H9 (cell line): ENCODE results near the gene NUMA1. TPM values are rescaled to one million over a fixed set of nuclear protein-coding genes. Genes with fewer than 3 reads are reported as not detected.

Experiments used
- DNase-seq: peaks from one replicate; pipeline ENCODE4 v3.0.0-alpha.2; 2017
- H2AFZ ChIP-seq: one replicate; pipeline ENCODE4 v1.6.1; 2013; ENCODE audit warnings: mild to moderate bottlenecking, low read length, control low read depth, moderate library complexity
- H2AK5ac ChIP-seq: 2 replicates; pipeline ENCODE4 v1.6.1; 2013; ENCODE audit warnings: low read length, control low read depth, mixed read lengths; ENCODE audit not compliant: insufficient read length
- H2BK120ac ChIP-seq: one replicate; pipeline ENCODE4 v1.6.1; 2013; ENCODE audit warnings: low read depth, mild to moderate bottlenecking, low read length, control low read depth, inconsistent platforms; ENCODE audit not compliant: poor library complexity, severe bottlenecking
- H2BK12ac ChIP-seq: 2 replicates; pipeline ENCODE4 v1.6.1; 2013; ENCODE audit warnings: low read length, control low read depth, mixed read lengths, low read depth; ENCODE audit not compliant: insufficient read length
- H2BK15ac ChIP-seq: 2 replicates; pipeline ENCODE4 v1.6.1; 2013; ENCODE audit warnings: low read depth, low read length, control low read depth
- H2BK20ac ChIP-seq: one replicate; pipeline ENCODE4 v1.6.1; 2013; ENCODE audit warnings: low read depth, mild to moderate bottlenecking, low read length, control low read depth, inconsistent platforms; ENCODE audit not compliant: poor library complexity, severe bottlenecking
- H2BK5ac ChIP-seq: 2 replicates; pipeline ENCODE4 v1.6.1; 2013; ENCODE audit warnings: low read length, control low read depth, mixed read lengths; ENCODE audit not compliant: insufficient read length
- H3K14ac ChIP-seq: 2 replicates; pipeline ENCODE4 v1.6.1; 2013; ENCODE audit warnings: low read length, control low read depth; ENCODE audit not compliant: insufficient read depth
- H3K18ac ChIP-seq: 2 replicates; pipeline ENCODE4 v1.6.1; 2013; ENCODE audit warnings: low read depth, mild to moderate bottlenecking, mixed read lengths, low read length, control low read depth; ENCODE audit not compliant: insufficient read length
- H3K23ac ChIP-seq: 2 replicates; pipeline ENCODE4 v1.6.1; 2013; ENCODE audit warnings: low read length, control low read depth, mixed read lengths, low read depth; ENCODE audit not compliant: insufficient read length
- H3K23me2 ChIP-seq: 2 replicates; pipeline ENCODE4 v1.6.1; 2013; ENCODE audit warnings: low read depth, mild to moderate bottlenecking, mixed read lengths, low read length, control low read depth; ENCODE audit not compliant: insufficient read length, poor library complexity, severe bottlenecking
- H3K27ac ChIP-seq: 2 replicates; pipeline ENCODE4 v1.5.1; 2013; ENCODE audit warnings: low read length, control low read depth, mixed read lengths, low read depth; ENCODE audit not compliant: insufficient read length
- H3K27me3 ChIP-seq: 2 replicates; pipeline ENCODE4 v1.6.1; 2013; ENCODE audit warnings: low read length, control low read depth, inconsistent platforms; ENCODE audit not compliant: insufficient read depth
- H3K4ac ChIP-seq: 2 replicates; pipeline ENCODE4 v1.6.1; 2013; ENCODE audit warnings: low read depth, mild to moderate bottlenecking, control low read depth, inconsistent platforms, low read length, moderate library complexity
- H3K4me1 ChIP-seq: 2 replicates; pipeline ENCODE4 v1.6.1; 2013; ENCODE audit warnings: low read length, control low read depth, inconsistent platforms; ENCODE audit not compliant: insufficient read depth
- H3K4me2 ChIP-seq: 2 replicates; pipeline ENCODE4 v1.6.1; 2013; ENCODE audit warnings: low read length, control low read depth, mixed read lengths; ENCODE audit not compliant: insufficient read length, insufficient read depth
- H3K56ac ChIP-seq: 2 replicates; pipeline ENCODE4 v1.6.1; 2013; ENCODE audit warnings: low read depth, mild to moderate bottlenecking, mixed read lengths, low read length, control low read depth; ENCODE audit not compliant: insufficient read length
- H3K79me1 ChIP-seq: 2 replicates; pipeline ENCODE4 v1.6.1; 2013; ENCODE audit warnings: low read depth, mild to moderate bottlenecking, moderate library complexity, low read length, control low read depth, inconsistent platforms; ENCODE audit not compliant: insufficient read depth, poor library complexity, severe bottlenecking
- H3K79me2 ChIP-seq: 2 replicates; pipeline ENCODE4 v1.6.1; 2013; ENCODE audit warnings: low read length, control low read depth, inconsistent platforms; ENCODE audit not compliant: insufficient read depth
- H3K9ac ChIP-seq: 2 replicates; pipeline ENCODE4 v1.6.1; 2013; ENCODE audit warnings: low read length, control low read depth, mixed read lengths; ENCODE audit not compliant: insufficient read length; ENCODE audit errors: extremely low read depth
- H3K9me3 ChIP-seq: one replicate; pipeline ENCODE4 v1.6.1; 2013; ENCODE audit warnings: low read depth, low read length, inconsistent platforms; ENCODE audit not compliant: control insufficient read depth
- H3T11ph ChIP-seq: one replicate; pipeline ENCODE4 v1.6.1; 2013; ENCODE audit warnings: mild to moderate bottlenecking, low read length, control low read depth, inconsistent platforms
- H4K20me1 ChIP-seq: one replicate; pipeline ENCODE4 v1.6.1; 2013; ENCODE audit not compliant: control insufficient read depth, insufficient read length, insufficient read depth
- H4K5ac ChIP-seq: 2 replicates; pipeline ENCODE4 v1.6.1; 2013; ENCODE audit warnings: low read depth, mild to moderate bottlenecking, mixed read lengths, low read length, control low read depth; ENCODE audit not compliant: insufficient read length
- H4K8ac ChIP-seq: replicated peaks from 2 replicates; pipeline ENCODE4 v1.6.1; 2013; ENCODE audit warnings: low read length, control low read depth, mixed read lengths, low read depth; ENCODE audit not compliant: insufficient read length
- H4K91ac ChIP-seq: 2 replicates; pipeline ENCODE4 v1.6.1; 2013; ENCODE audit warnings: low read depth, mild to moderate bottlenecking, moderate library complexity, mixed read lengths, low read length, control low read depth; ENCODE audit not compliant: insufficient read length
- H3K27ac Mint-ChIP-seq, 3 experiments: 2 replicates in 2 of 3; 3 replicates in 1 of 3; pipeline ENCODE4 v1.8.0; 2020 to 2021; ENCODE audit warnings: mixed read lengths in 3 of 3, mild to moderate bottlenecking in 1 of 3, moderate library complexity in 1 of 3
- H3K27me3 Mint-ChIP-seq: 2 replicates; pipeline ENCODE4 v1.8.0; 2021; ENCODE audit warnings: low read depth, mild to moderate bottlenecking, moderate library complexity, mixed read lengths
- H3K36me3 Mint-ChIP-seq, 3 experiments: 2 replicates in 2 of 3; 3 replicates in 1 of 3; pipeline ENCODE4 v1.8.0; 2020 to 2021; ENCODE audit warnings: low read depth in 3 of 3, mixed read lengths in 3 of 3; ENCODE audit not compliant: insufficient read depth in 1 of 3
- H3K4me1 Mint-ChIP-seq, 2 experiments: 2 replicates each; pipeline ENCODE4 v1.8.0; 2020; ENCODE audit warnings: mixed read lengths in 2 of 2
- H3K4me3 Mint-ChIP-seq, 2 experiments: 2 replicates in 1 of 2; 3 replicates in 1 of 2; pipeline ENCODE4 v1.8.0; 2020 to 2021; ENCODE audit warnings: mild to moderate bottlenecking in 2 of 2, mixed read lengths in 2 of 2, moderate library complexity in 1 of 2
- H3K9me3 Mint-ChIP-seq, 2 experiments: 2 replicates in 1 of 2; 3 replicates in 1 of 2; pipeline ENCODE4 v1.8.0; 2020; ENCODE audit warnings: mild to moderate bottlenecking in 2 of 2, mixed read lengths in 2 of 2, moderate library complexity in 1 of 2
- WGBS: extraction: QIAGEN DNeasy Blood & Tissue Kit; methylation state at CpG from one replicate; pipeline ENCODE4 v1.1.7; 2013; ENCODE audit warnings: missing lambda C conversion rate, low lambda C conversion rate, mixed read lengths; ENCODE audit not compliant: insufficient read length; ENCODE audit errors: extremely low coverage; 5-methylcytosine and 5-hydroxymethylcytosine counted together
- total RNA-seq: library from RNA; stranded (reverse); gene quantifications from 2 replicates; pipeline ENCODE4 v1.2.1, GENCODE V29; 2021
- TF ChIP-seq, protein P1 (sequence below): fragments of 200-600 bp; sonication (generic); conservative IDR thresholded peaks from 3 replicates; pipeline ENCODE4 v1.8.0; 2021; ENCODE audit warnings: antibody characterized with exemption, mild to moderate bottlenecking

The NUMA1 gene
- total RNA-seq, 1 experiment from 2014 or later = 136 TPM

DNA sequence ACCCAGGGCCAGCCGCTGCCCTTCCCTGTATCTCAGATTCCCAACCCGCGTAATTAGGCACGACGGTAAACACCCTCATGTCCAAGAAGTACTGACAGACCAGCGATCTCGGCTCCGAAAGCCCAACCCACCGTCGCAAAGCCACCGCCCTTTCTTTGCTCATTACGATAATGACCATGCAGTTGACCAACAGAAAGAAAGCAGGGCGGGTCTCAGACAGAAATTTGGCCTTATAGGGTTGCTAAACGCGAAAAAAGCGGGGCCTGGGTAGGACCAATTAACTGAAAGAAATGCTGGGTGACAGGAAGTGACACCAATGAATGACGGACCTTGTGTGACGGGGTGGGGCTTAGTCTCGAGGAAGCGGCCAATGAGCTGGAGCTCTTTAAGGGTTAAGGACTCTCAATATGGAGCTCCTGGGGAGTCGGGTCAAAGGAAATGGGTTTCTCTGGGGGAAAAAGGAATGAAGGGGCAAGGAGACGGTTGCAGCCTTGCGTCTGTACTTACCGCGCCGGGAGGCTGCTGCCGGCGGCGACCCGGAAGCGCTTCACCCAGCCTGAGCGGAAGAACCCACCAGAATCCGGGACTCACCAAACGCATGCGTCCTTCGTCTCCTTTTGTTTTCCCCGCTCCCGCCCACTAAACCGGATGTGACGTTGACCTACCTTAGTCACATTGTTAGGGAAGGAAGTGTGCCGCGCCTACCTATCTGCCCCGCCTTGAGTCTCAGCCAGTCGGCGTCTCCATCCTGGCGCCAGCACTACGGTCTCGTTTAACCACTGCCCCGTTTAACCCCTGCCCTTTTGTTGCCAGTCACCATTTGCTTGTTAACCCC is 32.0 kb upstream of the NUMA1 start, which contains the start of gene ANAPC15:
TSS of gene ANAPC15 (minus strand) at position 553 of the 835 bp plus-strand sequence. CDS start 1,419 bp downstream, outside the sequence.
- DNase-seq = peak; percentile 99
- no peak within 1 kb of the TSS; the same call in 1 of the 2 replicates for H3K4ac ChIP-seq
- H3T11ph ChIP-seq = peak within 1 kb of the TSS; percentile 96
- TF ChIP-seq, protein P1, sequence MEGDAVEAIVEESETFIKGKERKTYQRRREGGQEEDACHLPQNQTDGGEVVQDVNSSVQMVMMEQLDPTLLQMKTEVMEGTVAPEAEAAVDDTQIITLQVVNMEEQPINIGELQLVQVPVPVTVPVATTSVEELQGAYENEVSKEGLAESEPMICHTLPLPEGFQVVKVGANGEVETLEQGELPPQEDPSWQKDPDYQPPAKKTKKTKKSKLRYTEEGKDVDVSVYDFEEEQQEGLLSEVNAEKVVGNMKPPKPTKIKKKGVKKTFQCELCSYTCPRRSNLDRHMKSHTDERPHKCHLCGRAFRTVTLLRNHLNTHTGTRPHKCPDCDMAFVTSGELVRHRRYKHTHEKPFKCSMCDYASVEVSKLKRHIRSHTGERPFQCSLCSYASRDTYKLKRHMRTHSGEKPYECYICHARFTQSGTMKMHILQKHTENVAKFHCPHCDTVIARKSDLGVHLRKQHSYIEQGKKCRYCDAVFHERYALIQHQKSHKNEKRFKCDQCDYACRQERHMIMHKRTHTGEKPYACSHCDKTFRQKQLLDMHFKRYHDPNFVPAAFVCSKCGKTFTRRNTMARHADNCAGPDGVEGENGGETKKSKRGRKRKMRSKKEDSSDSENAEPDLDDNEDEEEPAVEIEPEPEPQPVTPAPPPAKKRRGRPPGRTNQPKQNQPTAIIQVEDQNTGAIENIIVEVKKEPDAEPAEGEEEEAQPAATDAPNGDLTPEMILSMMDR = no peak
- H3K27me3 ChIP-seq = no peaks in the 10 kb centered on the region; the same call in 1 of the 2 replicates
- H3K36me3 Mint-ChIP-seq = peaks cover 1 to 25% (median 11%) of the 10 kb centered on the region in 3 experiments; a peak in 5 of 7 replicates
- H3K4me2 ChIP-seq = peak within 1 kb of the TSS; percentile 77
- H3K27ac Mint-ChIP-seq = peak within 1 kb of the TSS; percentile 100
- H3K18ac ChIP-seq = peak within 1 kb of the TSS; percentile 99
- H2AFZ ChIP-seq = no peak within 1 kb of the TSS
- no peaks in the 10 kb centered on the region for H3K9me3 ChIP-seq
- peak within 1 kb of the TSS; percentile 98 for H2BK120ac ChIP-seq
- no peak within 1 kb of the TSS for H4K91ac ChIP-seq
- WGBS = no CpG with 5 or more reads among the region's 49 CpGs
- H3K14ac ChIP-seq = peak within 1 kb of the TSS; percentile 99
- H2BK12ac ChIP-seq = peak within 1 kb of the TSS; percentile 35
- H3K79me1 ChIP-seq = no peaks in the 10 kb centered on the region
- no peak within 1 kb of the TSS for H2BK20ac ChIP-seq
- H3K56ac ChIP-seq = peak within 1 kb of the TSS; percentile 29
- H4K8ac ChIP-seq = no peak within 1 kb of the TSS
- H4K20me1 ChIP-seq = no peaks in the 10 kb centered on the region
- peak within 1 kb of the TSS; percentile 66 for H2BK5ac ChIP-seq
- no peak within 1 kb of the TSS for H2AK5ac ChIP-seq
- H3K4me3 Mint-ChIP-seq = peak within 1 kb of the TSS; percentile 89 to 91
- peak within 1 kb of the TSS; percentile 76 for H4K5ac ChIP-seq
- no peaks in the 10 kb centered on the region for H3K4me1 ChIP-seq
- peaks cover 10% of the 10 kb centered on the region for H3K23me2 ChIP-seq
- no peak within 1 kb of the TSS for H2BK15ac ChIP-seq
- peaks cover 13% of the 10 kb centered on the region in 2 experiments for H3K4me1 Mint-ChIP-seq
- H3K27me3 Mint-ChIP-seq = peaks cover 31% of the 10 kb centered on the region
- H3K79me2 ChIP-seq = no peaks in the 10 kb centered on the region
- no peaks in the 10 kb centered on the region for H3K9me3 Mint-ChIP-seq
- peak within 1 kb of the TSS; percentile 82 for H3K27ac ChIP-seq
- peak within 1 kb of the TSS; percentile 97 for H3K9ac ChIP-seq
- H3K23ac ChIP-seq = no peak within 1 kb of the TSS
